ENCODE measurements around the gene AAMDC.
"Not testable (repeated sequence)": the region's sequence is repeated elsewhere in the genome, so short reads cannot be mapped to it uniquely, and the experiment has no call there.

Gene AAMDC

GRCh38 chr11:77891256-77891655, 70.3 kb downstream of the AAMDC start:
- H3K36me3 ChIP-seq (ENCODE audit: control insufficient read depth, insufficient read depth, low read length); H3K27ac ChIP-seq (ENCODE audit: insufficient read depth, low read length, poor library complexity, severe bottlenecking); DNase-seq; H3K4me3 ChIP-seq (ENCODE audit: insufficient read depth, low read depth, low read length, poor library complexity, severe bottlenecking); H3K4me1 ChIP-seq (ENCODE audit: control insufficient read depth, insufficient read depth, low read length, poor library complexity, severe bottlenecking); H3K9me3 ChIP-seq (ENCODE audit: control insufficient read depth, low read length); H3K27me3 ChIP-seq (replicated peaks; ENCODE audit: control insufficient read depth, insufficient read depth, low read length, poor library complexity, severe bottlenecking): not testable (repeated sequence)

- H3K9me3 ChIP-seq (ENCODE audit: control insufficient read depth, low read length); DNase-seq; H3K4me1 ChIP-seq (ENCODE audit: control insufficient read depth, insufficient read depth, low read length, poor library complexity, severe bottlenecking); H3K27ac ChIP-seq (ENCODE audit: insufficient read depth, low read length, poor library complexity, severe bottlenecking); H3K4me3 ChIP-seq (ENCODE audit: insufficient read depth, low read depth, low read length, poor library complexity, severe bottlenecking); H3K36me3 ChIP-seq (ENCODE audit: control insufficient read depth, insufficient read depth, low read length); H3K27me3 ChIP-seq (replicated peaks; ENCODE audit: control insufficient read depth, insufficient read depth, low read length, poor library complexity, severe bottlenecking): not testable (repeated sequence)
Observed at GRCh38 chr11:77891703-77892102, 70.8 kb downstream of the AAMDC start.

DNA sequence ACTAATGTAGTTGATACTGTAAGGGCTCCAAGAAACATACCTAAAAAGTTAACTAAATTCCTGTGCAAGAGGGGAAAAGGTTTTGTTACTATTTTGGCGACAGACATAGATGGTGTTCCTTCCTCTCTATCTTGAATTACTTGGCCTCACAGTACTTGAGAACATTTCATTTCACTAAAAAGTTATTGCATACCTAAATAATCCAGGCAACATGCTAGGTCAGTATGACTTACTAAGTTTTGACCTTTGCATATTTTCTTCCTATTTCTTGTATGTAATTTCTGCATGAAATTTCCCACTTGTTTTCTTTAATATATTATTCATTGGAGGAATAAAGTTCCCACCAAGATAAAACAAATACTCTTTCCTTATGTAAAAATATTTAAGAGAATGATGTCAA, 74.0 kb downstream of the AAMDC start:
- not testable (repeated sequence) for H3K4me1 ChIP-seq (ENCODE audit: control insufficient read depth, insufficient read depth, low read length, poor library complexity, severe bottlenecking); H3K4me3 ChIP-seq (ENCODE audit: insufficient read depth, low read depth, low read length, poor library complexity, severe bottlenecking); H3K27me3 ChIP-seq (replicated peaks; ENCODE audit: control insufficient read depth, insufficient read depth, low read length, poor library complexity, severe bottlenecking); DNase-seq; H3K9me3 ChIP-seq (ENCODE audit: control insufficient read depth, low read length); H3K27ac ChIP-seq (ENCODE audit: insufficient read depth, low read length, poor library complexity, severe bottlenecking); H3K36me3 ChIP-seq (ENCODE audit: control insufficient read depth, insufficient read depth, low read length)

DNA sequence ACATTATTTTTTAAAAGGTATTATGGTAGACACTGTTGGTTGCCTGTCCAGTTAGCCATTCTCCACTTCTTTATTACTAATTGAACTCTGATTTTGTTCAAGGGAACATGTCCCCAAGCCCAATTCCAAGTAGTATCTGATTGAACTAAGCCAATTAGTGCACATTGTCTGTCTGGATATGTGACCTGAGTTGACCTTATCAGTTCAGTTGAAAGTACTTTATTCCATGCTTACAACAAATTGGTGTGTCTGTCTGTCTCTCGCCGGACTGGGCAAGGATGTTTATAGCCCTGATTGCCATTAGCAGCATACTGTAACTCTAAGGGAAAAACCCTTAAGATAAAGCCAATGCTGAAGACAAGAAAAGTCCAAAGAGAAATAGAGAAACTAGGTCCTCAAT, 87.9 kb downstream of the AAMDC start:
- Histone ChIP-seq H3K4me3 (ENCODE audit: insufficient read depth, low read depth, low read length, poor library complexity, severe bottlenecking) (no peak overlapping the region), H3K36me3 (ENCODE audit: control insufficient read depth, insufficient read depth, low read length) (peaks cover 5% of the 10 kb centered on the region), H3K27me3 (replicated peaks; ENCODE audit: control insufficient read depth, insufficient read depth, low read length, poor library complexity, severe bottlenecking) (no peaks in the 10 kb centered on the region), H3K27ac (ENCODE audit: insufficient read depth, low read length, poor library complexity, severe bottlenecking) (no peak overlapping the region), H3K4me1 (ENCODE audit: control insufficient read depth, insufficient read depth, low read length, poor library complexity, severe bottlenecking) (no peaks in the 10 kb centered on the region), H3K9me3 (ENCODE audit: control insufficient read depth, low read length) (no peaks in the 10 kb centered on the region)
- DNase-seq = no peak

DNA sequence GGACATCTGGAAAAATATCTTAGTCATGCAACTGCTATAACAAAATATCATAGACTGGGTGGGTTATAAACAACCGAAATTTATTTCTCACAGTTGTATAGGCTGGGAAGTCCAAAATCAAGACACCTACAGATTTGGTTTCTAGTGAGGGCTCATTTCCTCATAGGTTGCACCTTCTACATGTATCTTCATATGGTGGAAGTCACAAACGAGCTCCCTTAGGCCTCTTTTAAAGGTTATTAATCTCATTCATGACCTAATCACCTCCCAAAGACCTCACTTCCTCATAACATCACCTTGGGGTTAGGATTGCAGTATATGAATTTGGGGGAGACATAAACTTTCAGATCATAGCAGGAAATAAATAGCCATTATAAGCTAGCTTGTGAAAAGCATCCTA, 88.3 kb downstream of the AAMDC start:
- peaks cover 5% of the 10 kb centered on the region for H3K36me3 ChIP-seq (ENCODE audit: control insufficient read depth, insufficient read depth, low read length)
- H3K9me3 ChIP-seq (ENCODE audit: control insufficient read depth, low read length) = no peaks in the 10 kb centered on the region
- H3K27ac ChIP-seq (ENCODE audit: insufficient read depth, low read length, poor library complexity, severe bottlenecking) = no peak overlapping the region
- no peaks in the 10 kb centered on the region for H3K4me1 ChIP-seq (ENCODE audit: control insufficient read depth, insufficient read depth, low read length, poor library complexity, severe bottlenecking)
- DNase-seq = no peak
- no peak overlapping the region for H3K4me3 ChIP-seq (ENCODE audit: insufficient read depth, low read depth, low read length, poor library complexity, severe bottlenecking)
- H3K27me3 ChIP-seq (replicated peaks; ENCODE audit: control insufficient read depth, insufficient read depth, low read length, poor library complexity, severe bottlenecking) = no peaks in the 10 kb centered on the region

- not testable (repeated sequence) for DNase-seq; H3K27ac ChIP-seq (ENCODE audit: insufficient read depth, low read length, poor library complexity, severe bottlenecking); H3K9me3 ChIP-seq (ENCODE audit: control insufficient read depth, low read length); H3K4me3 ChIP-seq (ENCODE audit: insufficient read depth, low read depth, low read length, poor library complexity, severe bottlenecking); H3K36me3 ChIP-seq (ENCODE audit: control insufficient read depth, insufficient read depth, low read length); H3K4me1 ChIP-seq (ENCODE audit: control insufficient read depth, insufficient read depth, low read length, poor library complexity, severe bottlenecking); H3K27me3 ChIP-seq (replicated peaks; ENCODE audit: control insufficient read depth, insufficient read depth, low read length, poor library complexity, severe bottlenecking)
Observed at GRCh38 chr11:77910828-77911227, 89.9 kb downstream of the AAMDC start.

DNA sequence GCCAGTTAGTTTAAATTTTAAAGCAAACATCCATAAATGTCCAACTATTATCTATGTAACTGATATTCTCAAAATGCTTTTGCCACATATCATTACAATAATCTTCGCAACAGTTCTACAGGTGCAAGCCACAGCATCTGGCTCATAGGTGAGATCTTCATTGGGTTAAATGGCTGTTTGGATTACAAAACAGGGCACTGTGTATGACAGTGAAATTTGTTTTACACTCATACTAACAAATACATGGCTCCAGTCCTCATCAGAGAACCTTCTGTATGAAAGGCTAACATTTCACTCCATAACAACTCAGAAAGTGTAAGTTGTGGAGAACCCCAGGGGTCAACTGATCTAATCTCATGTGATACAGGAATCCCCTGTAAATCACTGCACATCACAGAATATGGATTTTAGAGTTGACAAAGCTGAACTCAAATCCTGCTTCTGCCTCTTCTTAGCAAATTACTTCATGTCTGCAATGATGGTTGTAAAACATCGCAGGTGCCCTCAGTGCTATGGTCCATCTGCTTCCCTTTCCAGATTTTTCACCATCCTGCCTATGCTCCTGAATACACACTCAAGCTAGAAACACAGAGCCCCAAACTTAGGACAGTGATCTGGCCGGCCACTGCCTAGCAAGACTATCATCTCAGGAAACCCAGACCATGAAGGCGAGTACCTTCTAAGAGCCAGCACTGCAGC, 92.8 kb downstream of the AAMDC start:
- H3K9me3 ChIP-seq (ENCODE audit: control insufficient read depth, low read length); H3K36me3 ChIP-seq (ENCODE audit: control insufficient read depth, insufficient read depth, low read length); H3K4me1 ChIP-seq (ENCODE audit: control insufficient read depth, insufficient read depth, low read length, poor library complexity, severe bottlenecking); H3K27ac ChIP-seq (ENCODE audit: insufficient read depth, low read length, poor library complexity, severe bottlenecking); H3K27me3 ChIP-seq (replicated peaks; ENCODE audit: control insufficient read depth, insufficient read depth, low read length, poor library complexity, severe bottlenecking); DNase-seq; H3K4me3 ChIP-seq (ENCODE audit: insufficient read depth, low read depth, low read length, poor library complexity, severe bottlenecking): not testable (repeated sequence)

- H3K27ac ChIP-seq (ENCODE audit: insufficient read depth, low read length, poor library complexity, severe bottlenecking); H3K4me1 ChIP-seq (ENCODE audit: control insufficient read depth, insufficient read depth, low read length, poor library complexity, severe bottlenecking); H3K36me3 ChIP-seq (ENCODE audit: control insufficient read depth, insufficient read depth, low read length); DNase-seq; H3K27me3 ChIP-seq (replicated peaks; ENCODE audit: control insufficient read depth, insufficient read depth, low read length, poor library complexity, severe bottlenecking); H3K9me3 ChIP-seq (ENCODE audit: control insufficient read depth, low read length); H3K4me3 ChIP-seq (ENCODE audit: insufficient read depth, low read depth, low read length, poor library complexity, severe bottlenecking): not testable (repeated sequence)
Observed at GRCh38 chr11:77914307-77914791, 93.4 kb downstream of the AAMDC start.

GRCh38 chr11:77917713-77918112, 96.8 kb downstream of the AAMDC start:
- H3K4me3 ChIP-seq (ENCODE audit: insufficient read depth, low read depth, low read length, poor library complexity, severe bottlenecking); DNase-seq; H3K27me3 ChIP-seq (replicated peaks; ENCODE audit: control insufficient read depth, insufficient read depth, low read length, poor library complexity, severe bottlenecking); H3K36me3 ChIP-seq (ENCODE audit: control insufficient read depth, insufficient read depth, low read length); H3K27ac ChIP-seq (ENCODE audit: insufficient read depth, low read length, poor library complexity, severe bottlenecking); H3K9me3 ChIP-seq (ENCODE audit: control insufficient read depth, low read length); H3K4me1 ChIP-seq (ENCODE audit: control insufficient read depth, insufficient read depth, low read length, poor library complexity, severe bottlenecking): not testable (repeated sequence)

Data from effector memory CD4-positive, alpha-beta T cell (primary cell).